Suprapubic skin (tissue), 3 donors: ENCODE data around the gene NUDT8.

Experiments used
- CTCF ChIP-seq, 2 donors: fragments of 200-600 bp in 1 of 2; fragments of 450-650 bp in 1 of 2; sonication (generic) in 1 of 2; IDR thresholded peaks; one replicate each; pipeline ENCODE4 v1.5.1; 2016 to 2019; ENCODE audit warnings: antibody characterized with exemption in 2 of 2, mild to moderate bottlenecking in 1 of 2, moderate library complexity in 1 of 2
- EP300 ChIP-seq: sonication (generic); formaldehyde crosslinking; IDR thresholded peaks from one replicate; pipeline ENCODE4 v1.6.1; 2017; ENCODE audit warnings: antibody characterized with exemption
- POLR2A ChIP-seq, 2 donors: fragments of 450-650 bp; IDR thresholded peaks; one replicate each; pipeline ENCODE4 v1.6.1; 2017; ENCODE audit warnings: antibody characterized with exemption in 2 of 2, mild to moderate bottlenecking in 2 of 2, moderate library complexity in 2 of 2

- TF ChIP-seq CTCF (IDR thresholded peaks at IDR 0.05), result no peak
- TF ChIP-seq POLR2A (IDR thresholded peaks at IDR 0.05), result no peak
- no peak for TF ChIP-seq EP300
Measured at GRCh38 chr11:67609316-67609715, 20.4 kb downstream of the NUDT8 start.
